BJ (cell line): ENCODE results near the gene GPR179. TPM values are rescaled to one million over a fixed set of nuclear protein-coding genes. Genes with fewer than 3 reads are reported as not detected.

ENCODE experiments used
- CTCF ChIA-PET: fragments of 350-600 bp; formaldehyde crosslinking; extraction: SDS; loops from one replicate; lab custom pipeline; 2021; ENCODE audit warnings: antibody characterized with exemption, inconsistent platforms; lab: Yijun Ruan, JAX
- POLR2A ChIA-PET: fragments of 300-600 bp; sonication (Branson Sonifier 250); formaldehyde crosslinking; extraction: SDS; loops from one replicate; lab custom pipeline; 2021; ENCODE audit warnings: antibody characterized with exemption; lab: Charles Lee
- DNase-seq: peaks from one replicate; pipeline ENCODE4 v3.0.0-alpha.2; 2011; ENCODE audit warnings: low read depth
- H3K27me3 ChIP-seq: 2 replicates; pipeline ENCODE4 v1.6.0; 2011; ENCODE audit warnings: low read length; ENCODE audit not compliant: control insufficient read depth, insufficient read depth
- H3K36me3 ChIP-seq: 2 replicates; pipeline ENCODE4 v1.5.1; 2011; ENCODE audit warnings: low read length; ENCODE audit not compliant: control insufficient read depth, insufficient read depth
- H3K4me3 ChIP-seq: 2 replicates; pipeline ENCODE4 v1.5.1; 2011; ENCODE audit warnings: low read depth, mild to moderate bottlenecking, control low read depth, low read length
- polyA plus RNA-seq: library from polyadenylated mRNA; depleted of rRNA; stranded (reverse); fragments of >200 nt; gene quantifications from 2 replicates; pipeline ENCODE4 v1.2.3, GENCODE V29; 2011
- TF ChIP-seq, protein P1 (sequence below): IDR thresholded peaks from 2 replicates; pipeline ENCODE4 v1.5.1; 2011; ENCODE audit warnings: low read depth, mild to moderate bottlenecking, control low read depth, inconsistent platforms, low read length, moderate library complexity; ENCODE audit not compliant: insufficient read depth

Gene GPR179
- polyA plus RNA-seq, 1 experiment: not detected

DNA sequence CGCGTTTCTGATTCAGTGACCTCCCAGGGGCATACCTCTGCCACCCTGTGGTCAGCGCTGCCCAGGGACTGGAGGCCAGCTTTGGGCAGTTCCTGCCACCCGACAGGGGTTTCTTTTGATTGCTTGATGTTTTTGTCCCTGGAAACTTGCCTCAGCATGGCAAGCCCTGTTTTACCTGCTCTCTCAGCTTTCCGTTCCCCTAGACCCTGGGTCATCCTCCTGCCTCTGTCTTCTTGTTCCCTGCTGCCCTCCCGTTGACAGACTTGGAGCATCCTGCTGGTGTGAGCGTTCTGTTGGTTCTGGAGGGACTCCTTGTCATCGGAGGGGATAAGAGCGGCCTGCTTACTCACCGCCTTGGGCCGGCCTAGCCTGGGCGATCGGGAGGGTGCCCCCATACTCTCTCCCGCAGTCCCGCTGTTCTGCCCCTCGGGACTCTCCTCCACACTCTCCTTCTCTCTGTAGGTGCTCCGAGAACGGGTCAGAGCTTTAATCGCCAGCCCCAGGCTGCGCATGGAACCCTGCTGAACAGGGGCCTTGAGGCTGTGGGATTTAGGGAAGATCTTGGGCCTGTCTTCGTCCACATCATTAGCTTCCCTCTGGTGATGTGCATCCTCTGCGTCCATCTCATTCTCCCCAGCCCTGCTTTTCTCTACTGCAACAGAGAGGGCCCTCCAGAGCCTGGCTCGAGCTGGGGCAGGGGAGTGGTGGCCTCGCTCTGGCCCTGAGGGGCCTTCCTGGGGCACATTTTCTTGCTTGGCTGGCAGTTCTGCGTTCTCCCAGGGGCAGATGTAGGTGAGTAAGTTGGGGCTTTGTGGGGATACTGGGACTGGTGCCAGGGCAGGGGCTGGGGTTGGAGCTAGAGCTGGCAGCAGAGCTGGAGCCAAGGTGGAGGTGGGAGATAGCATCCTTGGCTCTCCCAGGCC is 13.7 kb downstream of the GPR179 start:
- POLR2A ChIA-PET: no interaction called here
- no peak for DNase-seq
- no peak overlapping the region for H3K4me3 ChIP-seq
- CTCF ChIA-PET: interaction anchor here (1.8 to 5.3 kb wide), 4 partner anchors 7 to 338 kb away, joined by 5 to 52 read pairs (median 7); no protein-coding TSS in a partner anchor
- H3K27me3 ChIP-seq: peaks cover 10% of the 10 kb centered on the region
- H3K36me3 ChIP-seq: no peaks in the 10 kb centered on the region
- TF ChIP-seq, protein P1, sequence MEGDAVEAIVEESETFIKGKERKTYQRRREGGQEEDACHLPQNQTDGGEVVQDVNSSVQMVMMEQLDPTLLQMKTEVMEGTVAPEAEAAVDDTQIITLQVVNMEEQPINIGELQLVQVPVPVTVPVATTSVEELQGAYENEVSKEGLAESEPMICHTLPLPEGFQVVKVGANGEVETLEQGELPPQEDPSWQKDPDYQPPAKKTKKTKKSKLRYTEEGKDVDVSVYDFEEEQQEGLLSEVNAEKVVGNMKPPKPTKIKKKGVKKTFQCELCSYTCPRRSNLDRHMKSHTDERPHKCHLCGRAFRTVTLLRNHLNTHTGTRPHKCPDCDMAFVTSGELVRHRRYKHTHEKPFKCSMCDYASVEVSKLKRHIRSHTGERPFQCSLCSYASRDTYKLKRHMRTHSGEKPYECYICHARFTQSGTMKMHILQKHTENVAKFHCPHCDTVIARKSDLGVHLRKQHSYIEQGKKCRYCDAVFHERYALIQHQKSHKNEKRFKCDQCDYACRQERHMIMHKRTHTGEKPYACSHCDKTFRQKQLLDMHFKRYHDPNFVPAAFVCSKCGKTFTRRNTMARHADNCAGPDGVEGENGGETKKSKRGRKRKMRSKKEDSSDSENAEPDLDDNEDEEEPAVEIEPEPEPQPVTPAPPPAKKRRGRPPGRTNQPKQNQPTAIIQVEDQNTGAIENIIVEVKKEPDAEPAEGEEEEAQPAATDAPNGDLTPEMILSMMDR: no peak

DNA sequence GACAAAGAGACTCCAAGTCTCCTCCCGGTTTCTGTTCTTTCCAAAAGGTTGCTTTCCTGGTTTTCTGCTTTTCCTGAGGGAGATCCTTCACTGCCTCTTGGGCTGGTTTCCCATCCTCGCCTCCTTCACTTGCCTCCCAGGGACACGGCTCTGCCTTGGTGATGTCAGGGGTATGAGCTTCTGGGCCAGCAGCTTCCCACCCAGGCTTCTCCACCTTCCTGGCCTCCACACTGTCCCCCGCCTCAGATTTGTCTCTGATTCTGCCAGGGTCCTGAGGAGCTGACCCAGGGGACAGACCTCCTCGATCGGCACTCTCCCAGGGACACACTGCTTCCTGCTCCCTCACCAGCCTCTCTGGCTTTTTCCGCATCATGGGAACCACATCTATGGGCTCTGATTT is 14.5 kb downstream of the GPR179 start:
- H3K27me3 ChIP-seq: peaks cover 8% of the 10 kb centered on the region
- DNase-seq: no peak
- CTCF ChIA-PET: interaction anchor here (1.7 to 2.4 kb wide), 3 partner anchors 10 to 85 kb away, joined by 3 to 7 read pairs (median 7); no protein-coding TSS in a partner anchor
- H3K36me3 ChIP-seq: no peaks in the 10 kb centered on the region
- TF ChIP-seq, protein P1: no peak
- POLR2A ChIA-PET: no interaction called here
- no peak overlapping the region for H3K4me3 ChIP-seq

DNA sequence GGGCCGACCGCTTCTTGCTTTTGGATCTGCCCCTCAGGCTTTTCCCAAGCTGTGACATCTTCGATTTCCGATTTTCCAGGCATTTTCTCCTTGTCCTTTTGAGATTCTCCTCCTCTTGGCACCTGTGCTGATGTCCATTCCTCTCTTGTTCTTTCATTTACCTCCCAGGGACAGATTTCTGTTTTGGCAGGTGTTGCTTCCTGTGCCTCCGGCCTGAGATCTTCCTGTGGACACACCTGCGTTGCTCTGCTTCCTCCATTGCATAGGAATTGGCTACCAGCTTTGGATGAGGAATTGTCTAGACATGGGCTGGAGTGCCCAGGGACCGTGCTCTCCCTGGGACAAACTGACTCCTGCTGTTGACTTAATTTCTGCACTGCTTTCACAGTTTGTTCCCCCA is 15.1 kb downstream of the GPR179 start:
- CTCF ChIA-PET: interaction anchor here (1.1 to 2.4 kb wide), 5 partner anchors 10 to 86 kb away, joined by 3 to 7 read pairs (median 5); no protein-coding TSS in a partner anchor
- DNase-seq: no peak
- H3K4me3 ChIP-seq: no peak overlapping the region
- POLR2A ChIA-PET: no interaction called here
- no peaks in the 10 kb centered on the region for H3K36me3 ChIP-seq
- TF ChIP-seq, protein P1: no peak
- H3K27me3 ChIP-seq: peaks cover 8% of the 10 kb centered on the region

DNA sequence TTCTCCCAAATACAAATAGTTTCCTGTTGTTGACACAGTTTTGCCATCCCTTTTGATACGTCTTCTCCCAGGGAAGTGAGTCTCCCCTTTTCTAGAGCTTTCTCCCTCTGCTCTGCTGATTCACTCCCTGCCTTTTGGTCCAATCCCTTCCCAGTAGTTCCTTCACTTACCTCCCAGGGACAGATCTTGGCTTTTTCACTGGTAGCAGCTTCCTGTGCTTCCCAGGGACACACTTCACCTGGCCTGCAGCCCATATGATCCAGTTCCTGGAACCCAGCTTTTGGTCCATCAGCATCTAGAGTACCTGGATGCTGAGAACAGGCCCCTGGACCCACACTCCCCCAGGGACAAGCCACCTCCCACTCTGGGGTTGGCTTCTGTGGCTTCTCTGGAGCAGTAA is 15.8 kb downstream of the GPR179 start:
- Histone ChIP-seq H3K4me3 (no peak overlapping the region), H3K36me3 (no peaks in the 10 kb centered on the region), H3K27me3 (peaks cover 3% of the 10 kb centered on the region)
- TF ChIP-seq, protein P1: no peak
- ChIA-PET POLR2A (no interaction called here), CTCF (interaction anchor here (1.1 to 1.7 kb wide), 3 partner anchors 10 to 21 kb away, joined by 3 to 5 read pairs (median 3); no protein-coding TSS in a partner anchor)
- no peak for DNase-seq

DNA sequence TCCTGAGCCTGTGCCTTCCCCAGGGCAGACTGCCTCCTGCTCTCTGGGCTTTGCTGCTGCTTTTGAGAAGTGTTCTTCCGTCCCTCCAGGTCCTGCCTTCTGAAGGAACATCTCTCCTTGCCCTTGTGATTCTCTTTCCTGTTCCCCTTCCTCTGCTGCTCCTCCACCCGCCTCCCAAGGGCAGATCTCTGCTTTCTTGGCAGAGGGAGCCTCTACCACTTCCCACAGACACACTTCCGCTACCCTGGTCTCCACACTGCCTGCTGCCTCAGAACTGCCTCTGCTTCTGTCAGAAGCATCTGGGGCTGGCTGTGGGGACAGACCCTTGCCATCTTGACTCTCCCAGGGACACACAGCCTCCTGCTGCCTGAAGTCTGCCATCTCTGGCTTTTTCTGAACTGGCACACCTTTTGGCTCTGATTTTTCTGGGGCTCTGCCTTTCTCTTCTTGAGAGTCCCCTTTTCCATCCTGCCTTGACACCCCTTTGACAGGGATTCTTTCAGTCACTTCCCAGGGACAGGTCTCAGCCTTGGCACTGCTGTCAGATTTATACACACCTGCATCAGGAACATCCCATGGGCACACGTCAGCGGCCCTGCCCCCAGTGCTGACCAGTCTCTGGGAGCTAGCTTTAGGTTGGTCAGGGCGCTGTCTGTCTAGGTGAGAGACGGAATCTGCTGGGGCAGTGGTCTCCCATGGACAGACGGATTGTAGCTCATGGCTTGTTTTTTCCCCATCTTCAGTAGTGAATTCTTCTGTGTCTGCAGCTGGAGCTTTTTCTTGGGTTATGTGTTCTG is 16.6 kb downstream of the GPR179 start:
- no peak for DNase-seq
- POLR2A ChIA-PET: no interaction called here
- H3K4me3 ChIP-seq: no peak overlapping the region
- TF ChIP-seq, protein P1: no peak
- peaks cover 5% of the 10 kb centered on the region for H3K36me3 ChIP-seq
- no peaks in the 10 kb centered on the region for H3K27me3 ChIP-seq
- CTCF ChIA-PET: interaction anchor here (1.1 to 1.3 kb wide), 2 partner anchors 11 to 22 kb away, joined by 3 to 5 read pairs; no protein-coding TSS in a partner anchor
